SJSA1 (cell line): ENCODE measurements around the gene APEX2. TPM values are rescaled to one million over a fixed set of nuclear protein-coding genes. Genes with fewer than 3 reads are reported as not detected.
"Not testable (repeated sequence)": the region's sequence is repeated elsewhere in the genome, so short reads cannot be mapped to it uniquely, and the experiment has no call there.

Experiments
- DNase-seq, 2 experiments: peaks; one replicate each; pipeline ENCODE4 v3.0.0-alpha.2; 2015 to 2020; ENCODE audit warnings: low spot score in 2 of 2, low read depth in 1 of 2
- H3K27ac ChIP-seq: fragments of 250-450 bp; sonication (Bioruptor Pico); 2 replicates; pipeline ENCODE4 v1.5.1; 2020; ENCODE audit warnings: mild to moderate bottlenecking, moderate library complexity
- H3K27me3 ChIP-seq: fragments of 250-450 bp; sonication (Bioruptor Pico); replicated peaks from 2 replicates; pipeline ENCODE4 v1.5.1; 2020; ENCODE audit warnings: mild to moderate bottlenecking, moderate library complexity
- H3K36me3 ChIP-seq: fragments of 250-450 bp; sonication (Bioruptor Pico); 2 replicates; pipeline ENCODE4 v1.5.1; 2020; ENCODE audit warnings: mild to moderate bottlenecking
- H3K4me1 ChIP-seq: fragments of 250-450 bp; sonication (Bioruptor Pico); replicated peaks from 2 replicates; pipeline ENCODE4 v1.6.1; 2021; ENCODE audit warnings: mild to moderate bottlenecking
- H3K4me3 ChIP-seq: fragments of 250-450 bp; sonication (Bioruptor Pico); 2 replicates; pipeline ENCODE4 v1.5.1; 2020; ENCODE audit warnings: mild to moderate bottlenecking
- H3K9me3 ChIP-seq: fragments of 250-450 bp; sonication (Bioruptor Pico); replicated peaks from 2 replicates; pipeline ENCODE4 v1.5.1; 2020; ENCODE audit warnings: mild to moderate bottlenecking
- total RNA-seq: library from RNA; depleted of rRNA; stranded (reverse); fragments of >200 nt; shearing (Covaris generic); gene quantifications from 2 replicates; pipeline ENCODE4 v1.2.3, GENCODE V29; 2014; rRNA removed

APEX2 gene
- total RNA-seq, 1 experiment from 2014 or later, result 13.1 TPM

GRCh38 chrX:55030271-55031205, 30.4 kb downstream of the APEX2 start, which contains the start of gene ALAS2:
Gene ALAS2 (minus strand): TSS chrX:55030977. CDS start chrX:55026000, 4,977 bp downstream.
- no peaks in the 10 kb centered on the region for H3K4me1 ChIP-seq
- H3K36me3 ChIP-seq, result no peaks in the 10 kb centered on the region
- no peak within 1 kb of the TSS for H3K4me3 ChIP-seq
- H3K27me3 ChIP-seq, result no peaks in the 10 kb centered on the region
- no peak for DNase-seq
- no peak within 1 kb of the TSS for H3K27ac ChIP-seq
- H3K9me3 ChIP-seq, result no peaks in the 10 kb centered on the region

DNA sequence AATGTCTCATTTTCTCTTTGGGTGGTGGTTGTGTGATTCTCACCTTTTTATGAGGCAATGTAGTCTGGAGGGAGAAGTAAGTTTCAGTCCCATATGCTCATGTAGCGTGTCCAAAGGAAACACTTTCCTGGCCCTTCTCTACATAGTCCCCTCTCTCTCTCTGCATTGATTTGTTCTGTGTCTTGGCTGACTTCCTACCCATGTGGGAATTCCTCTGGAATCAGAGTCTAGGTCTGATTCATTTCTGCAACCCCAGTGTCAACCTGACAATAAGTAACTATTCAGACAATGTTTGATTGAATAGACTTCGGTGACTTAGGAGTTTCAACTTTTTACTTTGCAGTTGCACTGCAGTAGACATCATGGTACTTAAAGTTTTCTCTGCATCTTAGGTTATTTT, 33.3 kb downstream of the APEX2 start:
- Histone ChIP-seq H3K36me3 (no peaks in the 10 kb centered on the region), H3K27ac (no peak overlapping the region), H3K4me1 (no peaks in the 10 kb centered on the region), H3K9me3 (no peaks in the 10 kb centered on the region), H3K4me3 (no peak overlapping the region), H3K27me3 (no peaks in the 10 kb centered on the region)
- DNase-seq, result no peak

GRCh38 chrX:55039471-55039870, 39.3 kb downstream of the APEX2 start:
- H3K27ac ChIP-seq, result no peak overlapping the region
- DNase-seq, result peak in 1 of 2 experiments; percentile 9
- no peaks in the 10 kb centered on the region for H3K9me3 ChIP-seq
- H3K4me1 ChIP-seq, result no peaks in the 10 kb centered on the region
- no peaks in the 10 kb centered on the region for H3K27me3 ChIP-seq
- H3K36me3 ChIP-seq, result no peaks in the 10 kb centered on the region
- H3K4me3 ChIP-seq, result no peak overlapping the region

GRCh38 chrX:55041514-55041913, 41.4 kb downstream of the APEX2 start:
- Histone ChIP-seq H3K9me3 (no peaks in the 10 kb centered on the region), H3K4me3 (no peak overlapping the region), H3K36me3 (no peaks in the 10 kb centered on the region), H3K27me3 (no peaks in the 10 kb centered on the region), H3K27ac (no peak overlapping the region), H3K4me1 (no peaks in the 10 kb centered on the region)
- no peak for DNase-seq

DNA sequence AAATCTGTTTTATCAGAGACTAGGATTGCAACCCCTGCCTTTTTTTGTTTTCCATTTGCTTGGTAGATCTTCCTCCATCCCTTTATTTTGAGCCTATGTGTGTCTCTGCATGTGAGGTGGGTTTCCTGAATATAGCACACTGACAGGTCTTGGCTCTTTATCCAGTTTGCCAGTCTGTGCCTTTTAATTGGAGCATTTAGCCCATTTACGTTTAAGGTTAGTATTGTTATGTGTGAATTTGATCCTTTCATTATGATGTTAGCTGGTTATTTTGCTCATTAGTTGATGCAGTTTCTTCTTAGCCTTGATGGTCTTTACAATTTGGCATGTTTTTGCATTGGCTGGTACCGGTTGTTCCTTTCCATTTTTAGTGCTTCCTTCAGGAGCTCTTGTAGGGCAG, 50.4 kb downstream of the APEX2 start:
- H3K4me1 ChIP-seq, H3K27me3 ChIP-seq, H3K9me3 ChIP-seq, H3K4me3 ChIP-seq, H3K36me3 ChIP-seq, H3K27ac ChIP-seq, DNase-seq: not testable (repeated sequence)

DNA sequence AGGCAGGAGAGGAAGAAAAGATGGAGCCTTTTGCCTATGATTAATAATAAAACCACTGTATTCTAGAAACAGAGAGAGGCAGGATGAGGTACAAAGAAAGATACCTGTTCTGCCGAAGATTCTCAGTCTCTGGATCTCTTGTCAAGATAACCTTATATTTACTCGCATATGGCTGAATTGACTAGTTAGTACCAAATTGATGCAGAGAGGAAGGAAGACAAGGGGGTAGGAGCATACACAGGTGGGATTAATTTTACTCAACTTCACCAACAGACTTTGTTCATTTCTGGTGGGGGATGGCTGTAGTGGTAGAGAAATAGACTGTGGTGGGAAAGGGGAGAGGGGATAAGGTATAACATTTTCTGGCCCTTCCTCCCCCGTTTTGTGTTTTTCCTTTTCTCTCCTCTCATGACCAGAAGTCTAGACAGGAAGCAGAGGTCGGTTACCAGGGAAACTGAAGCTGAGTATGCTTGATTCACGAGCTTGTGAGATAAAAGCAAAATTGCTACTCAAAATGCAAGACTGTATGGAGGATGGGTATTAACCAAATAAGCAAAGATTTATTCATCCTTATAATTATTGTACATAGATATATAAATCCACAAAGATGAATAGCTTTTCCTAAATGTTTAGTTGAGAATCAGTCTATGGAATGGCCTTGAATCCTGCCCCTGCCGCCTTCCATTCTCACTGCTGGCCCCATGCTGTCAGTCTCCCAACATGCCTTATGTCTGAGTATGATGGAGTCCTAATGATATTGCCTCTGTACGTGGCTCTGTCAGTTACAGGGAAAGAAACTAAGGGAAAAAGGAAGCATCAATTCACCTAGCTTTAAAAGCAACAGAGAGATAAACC, 56.9 kb downstream of the APEX2 start:
- H3K36me3 ChIP-seq, result no peaks in the 10 kb centered on the region

GRCh38 chrX:55057675-55058249, 57.6 kb downstream of the APEX2 start:
- H3K27me3 ChIP-seq, result no peaks in the 10 kb centered on the region
- DNase-seq, result peak in 1 of 2 experiments; percentile 5
- no peak overlapping the region for H3K4me3 ChIP-seq
- H3K27ac ChIP-seq, result no peak overlapping the region
- H3K9me3 ChIP-seq, result no peaks in the 10 kb centered on the region
- H3K36me3 ChIP-seq, result no peaks in the 10 kb centered on the region
- H3K4me1 ChIP-seq, result no peaks in the 10 kb centered on the region

More for the DNA sequence above, 56.9 kb downstream of the APEX2 start:
- no peaks in the 10 kb centered on the region for H3K4me1 ChIP-seq
- H3K9me3 ChIP-seq, result no peaks in the 10 kb centered on the region
- peak in 1 of 2 experiments; percentile 4 for DNase-seq
- H3K27ac ChIP-seq, result no peak overlapping the region
- no peaks in the 10 kb centered on the region for H3K27me3 ChIP-seq
- H3K4me3 ChIP-seq, result no peak overlapping the region

Other genes starting within 250 kb of the APEX2 start
- not detected in 2 replicates for gene ITIH6, start 202.1 kb upstream of the APEX2 start, total RNA-seq
- gene MAGED2, start 192.6 kb upstream of the APEX2 start, total RNA-seq, result 166 and 179 TPM in 2 replicates
- 13.6 and 25.3 TPM in 2 replicates for gene TRO, start 79.5 kb upstream of the APEX2 start, total RNA-seq
- gene PFKFB1, start 6.2 kb upstream of the APEX2 start, total RNA-seq, result not detected in 2 replicates
- gene ALAS2, start 30.6 kb downstream of the APEX2 start, total RNA-seq, result not detected in 2 replicates
- gene PAGE2B, start 74.7 kb downstream of the APEX2 start, total RNA-seq, result not detected in 2 replicates
- gene PAGE2, start 88.7 kb downstream of the APEX2 start, total RNA-seq, result not detected in 2 replicates
- gene PAGE5, start 220.0 kb downstream of the APEX2 start, total RNA-seq, result not detected in 2 replicates